Smooth muscle cell (in vitro differentiated cells): Measurements from ENCODE around the gene SPRR4. TPM values are rescaled to one million over a fixed set of nuclear protein-coding genes. Genes with fewer than 3 reads are reported as not detected.

Experiments used
- DNase-seq: peaks from one replicate; lab custom pipeline; 2025; ENCODE audit not compliant: unreplicated experiment; lab: John Stamatoyannopoulos, UW
- H2AFZ ChIP-seq: fragments of 200-600 bp; sonication (generic); 2 replicates; pipeline ENCODE4 v1.6.0; 2016; ENCODE audit warnings: antibody characterized with exemption, low read depth, mild to moderate bottlenecking
- H3F3A ChIP-seq: fragments of 200-600 bp; sonication (generic); 2 replicates; pipeline ENCODE4 v1.6.0; 2017; ENCODE audit warnings: antibody characterized with exemption, low read depth
- H3K27ac ChIP-seq: fragments of 200-600 bp; sonication (generic); 2 replicates; pipeline ENCODE4 v1.5.1; 2016; ENCODE audit warnings: low read depth, mild to moderate bottlenecking
- H3K27me3 ChIP-seq: fragments of 200-600 bp; sonication (generic); 2 replicates; pipeline ENCODE4 v1.6.1; 2016; ENCODE audit warnings: low read depth, mild to moderate bottlenecking
- H3K36me3 ChIP-seq: fragments of 200-600 bp; sonication (generic); 2 replicates; pipeline ENCODE4 v1.5.1; 2016; ENCODE audit warnings: low read depth
- H3K4me1 ChIP-seq: fragments of 200-600 bp; sonication (generic); 2 replicates; pipeline ENCODE4 v1.5.1; 2016; ENCODE audit warnings: low read depth
- H3K4me2 ChIP-seq: fragments of 200-600 bp; sonication (generic); 2 replicates; pipeline ENCODE4 v1.6.0; 2016; ENCODE audit warnings: mild to moderate bottlenecking
- H3K4me3 ChIP-seq: fragments of 200-600 bp; sonication (generic); 2 replicates; pipeline ENCODE4 v1.5.1; 2016; ENCODE audit warnings: mild to moderate bottlenecking
- H3K79me2 ChIP-seq: fragments of 200-600 bp; sonication (generic); 2 replicates; pipeline ENCODE4 v1.6.0; 2016; ENCODE audit warnings: low read depth, mild to moderate bottlenecking
- H3K9ac ChIP-seq: fragments of 200-600 bp; sonication (generic); 2 replicates; pipeline ENCODE4 v1.6.0; 2016; ENCODE audit warnings: low read depth
- H3K9me3 ChIP-seq: fragments of 200-600 bp; sonication (generic); replicated peaks from 2 replicates; pipeline ENCODE4 v1.5.1; 2016; ENCODE audit warnings: low read depth
- H4K20me1 ChIP-seq: fragments of 200-600 bp; sonication (generic); 2 replicates; pipeline ENCODE4 v1.6.0; 2016; ENCODE audit warnings: low read depth
- WGBS: methylation state at CpG from one replicate; pipeline ENCODE4 v1.1.7; 2016; ENCODE audit warnings: low lambda C conversion rate; 5-methylcytosine and 5-hydroxymethylcytosine counted together
- polyA plus RNA-seq: library from polyadenylated mRNA; unstranded; fragments of >200 nt; fragmentation: Nextera tagmentation; extraction: Ambion mirVana; gene quantifications from 2 replicates; pipeline ENCODE4 v1.2.1, GENCODE V29; 2016
- total RNA-seq: library from RNA; depleted of rRNA; stranded (reverse); fragments of >200 nt; gene quantifications from 2 replicates; pipeline ENCODE4 v1.2.3, GENCODE V29; 2014
- TF ChIP-seq, protein P1 (sequence below): fragments of 200-600 bp; sonication (generic); IDR thresholded peaks from 2 replicates; pipeline ENCODE4 v1.5.1; 2017; ENCODE audit warnings: borderline replicate concordance, mild to moderate bottlenecking, antibody characterized with exemption; ENCODE audit not compliant: insufficient read depth, poor library complexity, severe bottlenecking

The SPRR4 gene
- total and polyA plus RNA-seq, 2 experiments from 2014 or later, result 5.9 TPM; not detected in 1

DNA sequence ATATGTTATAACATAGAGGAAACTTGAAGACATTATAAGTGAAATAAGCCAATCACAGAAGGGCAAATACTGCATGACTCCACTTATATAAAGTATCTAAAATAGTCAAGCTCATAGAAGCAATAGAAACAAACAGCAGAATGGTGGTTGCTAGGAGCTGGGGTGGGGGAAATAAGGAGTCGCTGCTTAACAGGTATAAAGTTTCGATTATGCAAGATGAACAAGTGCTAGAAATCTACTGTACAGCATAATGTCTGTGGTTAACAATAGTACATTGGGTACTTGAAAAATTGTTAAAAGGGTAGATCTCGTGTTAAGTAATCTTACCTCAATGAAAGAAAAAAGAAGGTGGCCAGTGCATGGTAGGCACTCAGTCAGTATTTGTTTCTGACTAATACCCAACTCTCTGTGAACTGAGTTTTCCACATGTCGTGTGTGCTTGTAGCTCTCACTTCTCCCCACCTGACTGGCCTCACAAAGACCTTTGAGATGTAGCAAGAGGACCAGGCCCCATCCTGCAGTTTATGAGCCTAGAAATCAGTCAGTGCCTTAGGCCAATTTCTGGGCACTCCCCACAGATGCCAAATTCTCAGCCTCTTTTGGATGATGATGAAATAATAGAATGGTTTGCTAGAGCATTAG lies 38.2 kb upstream of the SPRR4 start:
- TF ChIP-seq, protein P1, sequence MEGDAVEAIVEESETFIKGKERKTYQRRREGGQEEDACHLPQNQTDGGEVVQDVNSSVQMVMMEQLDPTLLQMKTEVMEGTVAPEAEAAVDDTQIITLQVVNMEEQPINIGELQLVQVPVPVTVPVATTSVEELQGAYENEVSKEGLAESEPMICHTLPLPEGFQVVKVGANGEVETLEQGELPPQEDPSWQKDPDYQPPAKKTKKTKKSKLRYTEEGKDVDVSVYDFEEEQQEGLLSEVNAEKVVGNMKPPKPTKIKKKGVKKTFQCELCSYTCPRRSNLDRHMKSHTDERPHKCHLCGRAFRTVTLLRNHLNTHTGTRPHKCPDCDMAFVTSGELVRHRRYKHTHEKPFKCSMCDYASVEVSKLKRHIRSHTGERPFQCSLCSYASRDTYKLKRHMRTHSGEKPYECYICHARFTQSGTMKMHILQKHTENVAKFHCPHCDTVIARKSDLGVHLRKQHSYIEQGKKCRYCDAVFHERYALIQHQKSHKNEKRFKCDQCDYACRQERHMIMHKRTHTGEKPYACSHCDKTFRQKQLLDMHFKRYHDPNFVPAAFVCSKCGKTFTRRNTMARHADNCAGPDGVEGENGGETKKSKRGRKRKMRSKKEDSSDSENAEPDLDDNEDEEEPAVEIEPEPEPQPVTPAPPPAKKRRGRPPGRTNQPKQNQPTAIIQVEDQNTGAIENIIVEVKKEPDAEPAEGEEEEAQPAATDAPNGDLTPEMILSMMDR, result no peak
- H3F3A ChIP-seq, result no peaks in the 10 kb centered on the region
- no peak overlapping the region for H3K4me2 ChIP-seq
- H3K9me3 ChIP-seq, result peaks cover 2% of the 10 kb centered on the region
- H2AFZ ChIP-seq, result no peak overlapping the region
- 46% methylated on average over 4 of the region's 4 CpGs for WGBS
- no peak overlapping the region for H3K4me3 ChIP-seq
- H3K27ac ChIP-seq, result no peak overlapping the region
- no peaks in the 10 kb centered on the region for H4K20me1 ChIP-seq
- H3K36me3 ChIP-seq, result no peaks in the 10 kb centered on the region
- DNase-seq, result no peak
- H3K4me1 ChIP-seq, result no peaks in the 10 kb centered on the region
- H3K79me2 ChIP-seq, result no peaks in the 10 kb centered on the region
- H3K9ac ChIP-seq, result no peak overlapping the region
- H3K27me3 ChIP-seq, result no peaks in the 10 kb centered on the region

DNA sequence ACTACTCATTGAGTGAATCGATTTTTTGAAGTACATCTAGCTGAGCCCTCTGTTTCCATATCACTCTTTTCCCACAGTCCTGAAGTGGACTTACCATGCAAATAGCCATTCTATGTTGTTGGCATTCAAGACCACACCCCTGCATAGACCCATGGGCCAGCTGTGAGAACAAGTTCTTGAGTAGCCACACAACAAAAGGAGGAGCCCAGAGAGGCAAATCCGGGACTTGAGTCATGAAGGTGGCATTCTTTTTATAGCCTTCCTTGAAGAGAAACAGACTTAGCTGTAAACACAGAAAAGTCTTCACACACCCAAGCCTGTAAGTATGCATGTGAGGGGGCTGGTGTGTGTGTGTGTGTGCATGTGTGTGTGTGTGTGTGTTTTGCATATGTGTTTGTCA lies 37.3 kb upstream of the SPRR4 start:
- H3K4me3 ChIP-seq, result no peak overlapping the region
- H2AFZ ChIP-seq, result no peak overlapping the region
- no peaks in the 10 kb centered on the region for H3F3A ChIP-seq
- H3K36me3 ChIP-seq, result no peaks in the 10 kb centered on the region
- H3K27ac ChIP-seq, result no peak overlapping the region
- H3K9me3 ChIP-seq, result peaks cover 2% of the 10 kb centered on the region
- H3K9ac ChIP-seq, result no peak overlapping the region
- WGBS, result 60% methylated on average over 2 of the region's 2 CpGs
- H3K79me2 ChIP-seq, result no peaks in the 10 kb centered on the region
- H3K27me3 ChIP-seq, result no peaks in the 10 kb centered on the region
- no peak overlapping the region for H3K4me2 ChIP-seq
- H4K20me1 ChIP-seq, result no peaks in the 10 kb centered on the region
- no peaks in the 10 kb centered on the region for H3K4me1 ChIP-seq
- TF ChIP-seq, protein P1, result no peak
- DNase-seq, result no peak

DNA sequence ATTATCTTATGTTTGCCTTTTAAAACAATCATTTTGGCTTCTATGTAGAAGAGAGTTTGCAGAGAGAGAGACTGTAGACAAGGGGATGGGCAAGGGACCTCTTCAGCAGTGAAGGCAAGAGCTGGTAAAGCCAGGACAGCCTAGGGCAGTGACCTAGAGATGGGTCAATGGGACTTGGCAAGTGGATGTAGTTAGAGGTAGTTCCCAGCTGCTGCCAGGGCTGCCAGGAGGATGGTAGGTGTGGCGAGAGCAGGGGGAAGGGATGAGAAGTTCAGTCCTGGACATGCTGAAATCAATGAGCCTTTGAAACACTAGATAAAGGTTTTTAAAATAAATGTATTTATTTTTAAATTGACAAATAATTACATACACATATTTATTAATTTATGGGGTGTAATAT lies 29.8 kb upstream of the SPRR4 start:
- H2AFZ ChIP-seq, result no peak overlapping the region
- H3F3A ChIP-seq, result no peaks in the 10 kb centered on the region
- no peaks in the 10 kb centered on the region for H4K20me1 ChIP-seq
- no peaks in the 10 kb centered on the region for H3K27me3 ChIP-seq
- H3K4me1 ChIP-seq, result no peaks in the 10 kb centered on the region
- no peaks in the 10 kb centered on the region for H3K36me3 ChIP-seq
- no peaks in the 10 kb centered on the region for H3K9me3 ChIP-seq
- 65% methylated on average over 1 of the region's 1 CpG for WGBS
- H3K4me3 ChIP-seq, result no peak overlapping the region
- TF ChIP-seq, protein P1, result no peak
- H3K4me2 ChIP-seq, result no peak overlapping the region
- H3K9ac ChIP-seq, result no peak overlapping the region
- H3K27ac ChIP-seq, result no peak overlapping the region
- no peaks in the 10 kb centered on the region for H3K79me2 ChIP-seq
- DNase-seq, result no peak

DNA sequence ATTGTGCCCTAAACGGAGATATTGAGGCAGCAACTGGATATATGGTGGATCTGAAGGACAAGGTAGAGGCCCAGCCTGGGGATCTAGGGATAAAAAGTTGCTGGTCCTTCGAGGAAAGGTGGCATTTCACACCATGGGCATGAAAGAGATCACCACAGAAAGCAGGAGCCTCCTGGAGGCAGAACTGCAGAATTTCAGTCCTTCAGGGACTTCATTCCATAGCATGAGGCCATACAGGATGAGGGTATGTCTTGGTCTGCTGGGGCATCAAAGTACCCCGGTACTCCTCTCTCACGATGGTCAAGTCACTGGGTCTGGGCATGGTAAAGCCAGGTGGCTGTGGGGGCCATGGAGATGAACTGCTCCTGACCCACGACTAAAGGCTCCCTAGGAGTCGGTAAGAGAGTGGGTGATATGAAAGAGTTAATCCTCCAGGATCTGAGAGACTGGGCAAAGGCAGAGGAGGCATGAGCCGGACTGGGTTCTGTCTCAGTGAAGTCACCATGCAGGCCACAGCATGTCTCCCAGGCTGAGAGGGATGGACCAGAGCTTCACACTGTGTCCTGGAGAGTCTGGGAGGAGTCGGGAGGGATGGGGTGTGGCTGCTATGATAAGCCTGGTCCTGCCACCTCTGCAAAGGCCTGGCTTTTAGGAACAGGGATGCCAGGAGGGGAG lies 29.3 kb upstream of the SPRR4 start:
- no peaks in the 10 kb centered on the region for H3K9me3 ChIP-seq
- no peak overlapping the region for H3K27ac ChIP-seq
- H3K27me3 ChIP-seq, result no peaks in the 10 kb centered on the region
- WGBS, result 65% methylated on average over 8 of the region's 8 CpGs
- no peak overlapping the region for H2AFZ ChIP-seq
- no peaks in the 10 kb centered on the region for H3K36me3 ChIP-seq
- H3F3A ChIP-seq, result no peaks in the 10 kb centered on the region
- H4K20me1 ChIP-seq, result no peaks in the 10 kb centered on the region
- TF ChIP-seq, protein P1, result no peak
- no peak overlapping the region for H3K4me3 ChIP-seq
- no peak overlapping the region for H3K4me2 ChIP-seq
- H3K4me1 ChIP-seq, result no peaks in the 10 kb centered on the region
- no peak overlapping the region for H3K9ac ChIP-seq
- DNase-seq, result no peak
- H3K79me2 ChIP-seq, result no peaks in the 10 kb centered on the region
